Spleen (tissue), 7 donors: ENCODE measurements around the gene ACRV1.

Source experiments
- POLR2A ChIP-seq, 3 donors: fragments of 450-650 bp; IDR thresholded peaks; one replicate each; pipeline ENCODE4 v1.5.1; 2017; ENCODE audit warnings: antibody characterized with exemption in 3 of 3, mild to moderate bottlenecking in 1 of 3
- TF ChIP-seq, protein P1 (sequence below), 11 experiments: fragments of 200-600 bp in 7 of 11; fragments of 450-650 bp in 4 of 11; sonication (generic) in 4 of 11; IDR thresholded peaks in 8 of 11; conservative IDR thresholded peaks in 3 of 11; 1 replicate in 7 of 11; 2 replicates in 4 of 11; pipeline versions ENCODE4 v1.4.0 to v1.8.0; 2016 to 2021; ENCODE audit warnings: antibody characterized with exemption in 11 of 11, inconsistent platforms in 4 of 11, mild to moderate bottlenecking in 1 of 11
- donor health status: DM: no; HTN: no; CAD: no; lungs with moderate emphysema.
- donor health status: DM: no; HTN: no; CAD: no.
- donor health status: DM: no; HTN: no; CAD: no.

DNA sequence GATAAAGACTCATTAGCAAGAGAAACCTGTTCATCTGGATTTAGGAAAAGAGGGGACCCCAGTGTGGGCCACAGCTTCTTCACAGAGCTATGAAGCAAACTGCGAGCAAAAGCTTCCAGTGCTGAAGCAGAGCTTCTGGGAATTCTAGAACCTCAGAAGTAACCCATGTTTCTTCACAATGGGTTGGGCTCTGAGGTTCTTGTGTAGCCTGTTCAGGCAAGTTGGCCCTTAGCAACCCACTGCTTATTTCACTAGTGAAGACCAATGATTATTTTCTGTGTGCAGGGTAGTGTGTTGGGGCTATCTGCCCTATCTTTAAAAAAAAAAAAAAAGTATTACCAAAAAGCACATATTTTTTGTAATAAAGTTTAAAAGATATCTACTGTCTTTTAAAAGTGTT, at the start of gene ACRV1:
- TF ChIP-seq, protein P1, sequence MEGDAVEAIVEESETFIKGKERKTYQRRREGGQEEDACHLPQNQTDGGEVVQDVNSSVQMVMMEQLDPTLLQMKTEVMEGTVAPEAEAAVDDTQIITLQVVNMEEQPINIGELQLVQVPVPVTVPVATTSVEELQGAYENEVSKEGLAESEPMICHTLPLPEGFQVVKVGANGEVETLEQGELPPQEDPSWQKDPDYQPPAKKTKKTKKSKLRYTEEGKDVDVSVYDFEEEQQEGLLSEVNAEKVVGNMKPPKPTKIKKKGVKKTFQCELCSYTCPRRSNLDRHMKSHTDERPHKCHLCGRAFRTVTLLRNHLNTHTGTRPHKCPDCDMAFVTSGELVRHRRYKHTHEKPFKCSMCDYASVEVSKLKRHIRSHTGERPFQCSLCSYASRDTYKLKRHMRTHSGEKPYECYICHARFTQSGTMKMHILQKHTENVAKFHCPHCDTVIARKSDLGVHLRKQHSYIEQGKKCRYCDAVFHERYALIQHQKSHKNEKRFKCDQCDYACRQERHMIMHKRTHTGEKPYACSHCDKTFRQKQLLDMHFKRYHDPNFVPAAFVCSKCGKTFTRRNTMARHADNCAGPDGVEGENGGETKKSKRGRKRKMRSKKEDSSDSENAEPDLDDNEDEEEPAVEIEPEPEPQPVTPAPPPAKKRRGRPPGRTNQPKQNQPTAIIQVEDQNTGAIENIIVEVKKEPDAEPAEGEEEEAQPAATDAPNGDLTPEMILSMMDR (IDR thresholded peaks at IDR 0.05 in 8 of 11, conservative IDR thresholded peaks at IDR 0.05 in 3 of 11), result no peak
- TF ChIP-seq POLR2A (IDR thresholded peaks at IDR 0.05), result no peak
